ENCODE measurements around the gene PTCHD1. TPM values are rescaled to one million over a fixed set of nuclear protein-coding genes. Genes with fewer than 3 reads are reported as not detected.

Gene PTCHD1
- polyA plus RNA-seq, 2 of the 4 experiments (the other 2 are of a cell fraction), result not detected

GRCh38 chrX:23403849-23404248 lies 69.2 kb downstream of the PTCHD1 start:
- Histone ChIP-seq H3K4me3 (no peak overlapping the region), H3K4me2 (no peak overlapping the region), H3K27ac (no peak overlapping the region), H3K4me1 (no peaks in the 10 kb centered on the region), H3K9me3 (no peaks in the 10 kb centered on the region)
- TF ChIP-seq KDM1A (IDR thresholded peaks at IDR 0.05; ENCODE audit: low read depth) (no peak), RAD21 (conservative IDR thresholded peaks at IDR 0.05 in 1 of 2, IDR thresholded peaks at IDR 0.05 in 1 of 2) (peak in 1 of 2 experiments; percentile 32; a peak in 2 of 5 replicates), HOXB5 (CRISPR knock-in tag; IDR thresholded peaks at IDR 0.05) (no peak), MAX (IDR thresholded peaks at IDR 0.05) (no peak), GATA3 (IDR thresholded peaks at IDR 0.05; ENCODE audit: borderline replicate concordance) (no peak)
- peak in 1 of 2 experiments; percentile 7 for DNase-seq (ENCODE audit: low read depth in 1 of 2, low spot score in 1 of 2)
- POLR2A ChIA-PET, result no interaction called here
- no peak for ATAC-seq
- 3% methylated on average over 6 of the region's 6 CpGs for WGBS (ENCODE audit: missing lambda C conversion rate)
- peak; percentile 36 for FAIRE-seq
- CTCF ChIA-PET, result interaction anchor here (2.0 kb wide), 1 partner anchor 150 kb away, joined by 5 read pairs; no protein-coding TSS in a partner anchor

GRCh38 chrX:23422912-23423311 lies 88.3 kb downstream of the PTCHD1 start:
- Histone ChIP-seq H3K4me3 (no peak overlapping the region), H3K9me3 (no peaks in the 10 kb centered on the region), H3K4me1 (no peaks in the 10 kb centered on the region), H3K4me2 (no peak overlapping the region), H3K27ac (no peak overlapping the region)
- ATAC-seq, result no peak
- WGBS (ENCODE audit: missing lambda C conversion rate), result 3% methylated on average over 1 of the region's 1 CpG
- ChIA-PET POLR2A (no interaction called here), CTCF (no interaction called here)
- DNase-seq (ENCODE audit: low read depth in 1 of 2, low spot score in 1 of 2), result no peak
- no peak for FAIRE-seq
- TF ChIP-seq HEYL (CRISPR knock-in tag; IDR thresholded peaks at IDR 0.05) (no peak), NPAS2 (CRISPR knock-in tag; IDR thresholded peaks at IDR 0.05; ENCODE audit: borderline replicate concordance) (no peak)

GRCh38 chrX:23434356-23434884 lies 99.8 kb downstream of the PTCHD1 start:
- ATAC-seq, result no peak
- Histone ChIP-seq H3K4me2 (no peak overlapping the region), H3K4me1 (no peaks in the 10 kb centered on the region), H3K4me3 (no peak overlapping the region), H3K27ac (no peak overlapping the region), H3K9me3 (no peaks in the 10 kb centered on the region)
- no peak for DNase-seq (ENCODE audit: low read depth in 1 of 2, low spot score in 1 of 2)
- CTCF ChIA-PET, result no interaction called here
- POLR2A ChIA-PET, result no interaction called here
- TF ChIP-seq, protein P1, sequence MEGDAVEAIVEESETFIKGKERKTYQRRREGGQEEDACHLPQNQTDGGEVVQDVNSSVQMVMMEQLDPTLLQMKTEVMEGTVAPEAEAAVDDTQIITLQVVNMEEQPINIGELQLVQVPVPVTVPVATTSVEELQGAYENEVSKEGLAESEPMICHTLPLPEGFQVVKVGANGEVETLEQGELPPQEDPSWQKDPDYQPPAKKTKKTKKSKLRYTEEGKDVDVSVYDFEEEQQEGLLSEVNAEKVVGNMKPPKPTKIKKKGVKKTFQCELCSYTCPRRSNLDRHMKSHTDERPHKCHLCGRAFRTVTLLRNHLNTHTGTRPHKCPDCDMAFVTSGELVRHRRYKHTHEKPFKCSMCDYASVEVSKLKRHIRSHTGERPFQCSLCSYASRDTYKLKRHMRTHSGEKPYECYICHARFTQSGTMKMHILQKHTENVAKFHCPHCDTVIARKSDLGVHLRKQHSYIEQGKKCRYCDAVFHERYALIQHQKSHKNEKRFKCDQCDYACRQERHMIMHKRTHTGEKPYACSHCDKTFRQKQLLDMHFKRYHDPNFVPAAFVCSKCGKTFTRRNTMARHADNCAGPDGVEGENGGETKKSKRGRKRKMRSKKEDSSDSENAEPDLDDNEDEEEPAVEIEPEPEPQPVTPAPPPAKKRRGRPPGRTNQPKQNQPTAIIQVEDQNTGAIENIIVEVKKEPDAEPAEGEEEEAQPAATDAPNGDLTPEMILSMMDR (IDR thresholded peaks at IDR 0.05), result no peak
- TF ChIP-seq CBX2 (IDR thresholded peaks at IDR 0.05; ENCODE audit: borderline replicate concordance, low read depth) (no peak), NR3C1 (IDR thresholded peaks at IDR 0.05) (no peak), NFE2L2 (conservative IDR thresholded peaks at IDR 0.05; ENCODE audit: low read length) (no peak), TP53 (CRISPR knock-in tag; IDR thresholded peaks at IDR 0.05) (no peak), FOSB (CRISPR knock-in tag; IDR thresholded peaks at IDR 0.05) (no peak)
- TF ChIP-seq, protein P2, sequence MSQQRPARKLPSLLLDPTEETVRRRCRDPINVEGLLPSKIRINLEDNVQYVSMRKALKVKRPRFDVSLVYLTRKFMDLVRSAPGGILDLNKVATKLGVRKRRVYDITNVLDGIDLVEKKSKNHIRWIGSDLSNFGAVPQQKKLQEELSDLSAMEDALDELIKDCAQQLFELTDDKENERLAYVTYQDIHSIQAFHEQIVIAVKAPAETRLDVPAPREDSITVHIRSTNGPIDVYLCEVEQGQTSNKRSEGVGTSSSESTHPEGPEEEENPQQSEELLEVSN (IDR thresholded peaks at IDR 0.05; ENCODE audit: borderline replicate concordance, low read depth), result no peak
- TF ChIP-seq, protein P3, sequence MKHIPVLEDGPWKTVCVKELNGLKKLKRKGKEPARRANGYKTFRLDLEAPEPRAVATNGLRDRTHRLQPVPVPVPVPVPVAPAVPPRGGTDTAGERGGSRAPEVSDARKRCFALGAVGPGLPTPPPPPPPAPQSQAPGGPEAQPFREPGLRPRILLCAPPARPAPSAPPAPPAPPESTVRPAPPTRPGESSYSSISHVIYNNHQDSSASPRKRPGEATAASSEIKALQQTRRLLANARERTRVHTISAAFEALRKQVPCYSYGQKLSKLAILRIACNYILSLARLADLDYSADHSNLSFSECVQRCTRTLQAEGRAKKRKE (CRISPR knock-in tag; IDR thresholded peaks at IDR 0.05; ENCODE audit: low read depth), result no peak
- 3% methylated on average over 3 of the region's 3 CpGs for WGBS (ENCODE audit: missing lambda C conversion rate)
- FAIRE-seq, result no peak

GRCh38 chrX:23435108-23435507 lies 100.5 kb downstream of the PTCHD1 start:
- no peak for DNase-seq (ENCODE audit: low read depth in 1 of 2, low spot score in 1 of 2)
- 0% methylated on average over 1 of the region's 1 CpG for WGBS (ENCODE audit: missing lambda C conversion rate)
- Histone ChIP-seq H3K4me3 (no peak overlapping the region), H3K4me1 (no peaks in the 10 kb centered on the region), H3K27ac (no peak overlapping the region), H3K4me2 (no peak overlapping the region), H3K9me3 (no peaks in the 10 kb centered on the region)
- CTCF ChIA-PET, result interaction anchor here (0.8 kb wide), 1 partner anchor 10 kb away, joined by 4 read pairs; no protein-coding TSS in a partner anchor
- POLR2A ChIA-PET, result no interaction called here
- FAIRE-seq, result no peak
- no peak for ATAC-seq
- TF ChIP-seq SREBF2 (IDR thresholded peaks at IDR 0.05), result no peak
- TF ChIP-seq TP53 (CRISPR knock-in tag; IDR thresholded peaks at IDR 0.05), result no peak
- no peak for TF ChIP-seq NPAS2 (CRISPR knock-in tag; IDR thresholded peaks at IDR 0.05; ENCODE audit: borderline replicate concordance)
- TF ChIP-seq POLR2AphosphoS2 (conservative IDR thresholded peaks at IDR 0.05; ENCODE audit: low read length), result no peak
- TF ChIP-seq, protein P4, sequence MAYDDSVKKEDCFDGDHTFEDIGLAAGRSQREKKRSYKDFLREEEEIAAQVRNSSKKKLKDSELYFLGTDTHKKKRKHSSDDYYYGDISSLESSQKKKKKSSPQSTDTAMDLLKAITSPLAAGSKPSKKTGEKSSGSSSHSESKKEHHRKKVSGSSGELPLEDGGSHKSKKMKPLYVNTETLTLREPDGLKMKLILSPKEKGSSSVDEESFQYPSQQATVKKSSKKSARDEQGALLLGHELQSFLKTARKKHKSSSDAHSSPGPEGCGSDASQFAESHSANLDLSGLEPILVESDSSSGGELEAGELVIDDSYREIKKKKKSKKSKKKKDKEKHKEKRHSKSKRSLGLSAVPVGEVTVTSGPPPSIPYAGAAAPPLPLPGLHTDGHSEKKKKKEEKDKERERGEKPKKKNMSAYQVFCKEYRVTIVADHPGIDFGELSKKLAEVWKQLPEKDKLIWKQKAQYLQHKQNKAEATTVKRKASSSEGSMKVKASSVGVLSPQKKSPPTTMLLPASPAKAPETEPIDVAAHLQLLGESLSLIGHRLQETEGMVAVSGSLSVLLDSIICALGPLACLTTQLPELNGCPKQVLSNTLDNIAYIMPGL (CRISPR knock-in tag; IDR thresholded peaks at IDR 0.05; ENCODE audit: borderline replicate concordance), result no peak
- TF ChIP-seq, protein P3 (CRISPR knock-in tag; IDR thresholded peaks at IDR 0.05; ENCODE audit: low read depth), result no peak
- TF ChIP-seq RARB (CRISPR knock-in tag; IDR thresholded peaks at IDR 0.05), result no peak
- TF ChIP-seq JUN (IDR thresholded peaks at IDR 0.05), result no peak
